ENCODE measurements around the gene OR1N1.

OR1N1 gene

GRCh38 chr9:122477826-122478225 is 49.3 kb downstream of the OR1N1 start, which contains the start of gene OR1J1:
Gene OR1J1 (minus strand): TSS chr9:122477926. CDS start chr9:122477926, 0 bp downstream.
- in situ Hi-C loops (cut with MboI; ENCODE audit: low sequenced_read_pairs, unreplicated experiment), result no loop called here
- TF ChIP-seq CTCF (IDR thresholded peaks at IDR 0.05; ENCODE audit: borderline replicate concordance, control extremely low read depth, extremely low read depth, insufficient read depth, missing control alignments), result no peak
- no peak for DNase-seq (ENCODE audit: low spot score)

GRCh38 chr9:122477346-122477745 is 49.7 kb downstream of the OR1N1 start:
- in situ Hi-C loops (cut with MboI; ENCODE audit: low sequenced_read_pairs, unreplicated experiment), result no loop called here
- no peak for TF ChIP-seq CTCF (IDR thresholded peaks at IDR 0.05; ENCODE audit: borderline replicate concordance, control extremely low read depth, extremely low read depth, insufficient read depth, missing control alignments)
- no peak for DNase-seq (ENCODE audit: low spot score)

Data from GM13976 (cell line).